T-helper 2 cell treated with Interferon-gamma antibody and Interleukin-4, amounts not matched to agents 5 μg/mL and 100 μg/mL, for 36 hours (primary cell): ENCODE data around the gene STK11.

Experiments
- DNase-seq: peaks from one replicate; pipeline ENCODE4 v3.0.0; 2021; ENCODE audit warnings: low spot score
- H3K27ac Mint-ChIP-seq: one replicate; pipeline ENCODE4 v1.8.0; 2021; ENCODE audit warnings: mild to moderate bottlenecking, mixed read lengths
- H3K27me3 Mint-ChIP-seq: one replicate; pipeline ENCODE4 v1.8.0; 2021; ENCODE audit warnings: low read depth, mixed read lengths
- H3K36me3 Mint-ChIP-seq: one replicate; pipeline ENCODE4 v1.8.0; 2021; ENCODE audit warnings: low read depth, mixed read lengths
- H3K4me1 Mint-ChIP-seq: one replicate; pipeline ENCODE4 v1.8.0; 2021; ENCODE audit warnings: low read depth, mixed read lengths
- H3K4me3 Mint-ChIP-seq: one replicate; pipeline ENCODE4 v1.8.0; 2022; ENCODE audit warnings: mild to moderate bottlenecking, moderate library complexity, mixed read lengths
- H3K9me3 Mint-ChIP-seq: one replicate; pipeline ENCODE4 v1.8.0; 2021; ENCODE audit warnings: mixed read lengths

Gene STK11

DNA sequence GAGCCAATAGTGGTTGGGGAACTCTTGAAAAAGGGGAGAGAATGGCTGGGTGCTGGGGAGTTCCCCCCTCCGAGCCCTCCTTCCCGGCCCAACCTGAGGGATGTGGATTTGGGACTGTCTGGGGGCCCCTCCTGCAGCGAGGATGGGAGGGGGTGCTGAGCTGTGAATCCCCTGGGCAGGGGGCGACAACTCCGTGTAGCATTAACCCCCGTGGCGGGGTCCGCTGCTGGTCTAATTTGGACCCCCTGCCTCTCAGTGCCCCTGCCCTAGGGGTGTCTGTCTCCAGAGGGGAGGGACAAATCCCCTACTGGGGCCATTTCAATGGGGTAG, 52.5 kb downstream of the STK11 start:
- H3K27ac Mint-ChIP-seq, result peak overlapping the region; percentile 75
- H3K4me1 Mint-ChIP-seq, result peaks cover 37% of the 10 kb centered on the region
- peaks cover 25% of the 10 kb centered on the region for H3K36me3 Mint-ChIP-seq
- DNase-seq, result no peak
- peak overlapping the region; percentile 56 for H3K4me3 Mint-ChIP-seq
- no peaks in the 10 kb centered on the region for H3K27me3 Mint-ChIP-seq
- no peaks in the 10 kb centered on the region for H3K9me3 Mint-ChIP-seq

DNA sequence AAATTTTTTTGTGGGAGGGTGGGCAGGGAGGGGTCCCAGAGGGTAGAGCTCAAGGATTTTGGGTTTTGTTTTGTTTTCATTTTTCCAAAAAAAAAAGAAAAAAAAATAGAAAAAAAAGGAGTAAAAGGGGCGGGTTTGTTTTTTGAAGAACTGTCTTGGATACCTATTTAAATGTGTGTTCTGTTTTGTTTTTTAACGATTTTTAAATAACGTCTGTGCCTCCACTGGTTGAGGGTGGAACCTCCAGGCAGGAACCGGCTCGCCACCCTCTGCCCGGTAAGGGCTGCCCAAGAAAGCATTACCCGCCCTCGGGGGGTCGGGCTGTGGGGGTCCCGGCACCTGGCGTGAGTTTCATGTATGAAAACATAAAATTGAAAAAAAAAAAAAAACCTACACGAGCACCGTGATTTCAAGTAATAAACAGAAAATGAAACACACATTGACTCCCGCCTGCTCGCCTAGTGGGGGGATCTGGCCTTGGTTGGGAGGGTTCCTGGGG, 53.2 kb downstream of the STK11 start:
- no peak for DNase-seq
- H3K9me3 Mint-ChIP-seq, result no peaks in the 10 kb centered on the region
- peak overlapping the region; percentile 88 for H3K4me3 Mint-ChIP-seq
- peaks cover 20% of the 10 kb centered on the region for H3K36me3 Mint-ChIP-seq
- H3K4me1 Mint-ChIP-seq, result peaks cover 34% of the 10 kb centered on the region
- no peaks in the 10 kb centered on the region for H3K27me3 Mint-ChIP-seq
- peak overlapping the region; percentile 96 for H3K27ac Mint-ChIP-seq

DNA sequence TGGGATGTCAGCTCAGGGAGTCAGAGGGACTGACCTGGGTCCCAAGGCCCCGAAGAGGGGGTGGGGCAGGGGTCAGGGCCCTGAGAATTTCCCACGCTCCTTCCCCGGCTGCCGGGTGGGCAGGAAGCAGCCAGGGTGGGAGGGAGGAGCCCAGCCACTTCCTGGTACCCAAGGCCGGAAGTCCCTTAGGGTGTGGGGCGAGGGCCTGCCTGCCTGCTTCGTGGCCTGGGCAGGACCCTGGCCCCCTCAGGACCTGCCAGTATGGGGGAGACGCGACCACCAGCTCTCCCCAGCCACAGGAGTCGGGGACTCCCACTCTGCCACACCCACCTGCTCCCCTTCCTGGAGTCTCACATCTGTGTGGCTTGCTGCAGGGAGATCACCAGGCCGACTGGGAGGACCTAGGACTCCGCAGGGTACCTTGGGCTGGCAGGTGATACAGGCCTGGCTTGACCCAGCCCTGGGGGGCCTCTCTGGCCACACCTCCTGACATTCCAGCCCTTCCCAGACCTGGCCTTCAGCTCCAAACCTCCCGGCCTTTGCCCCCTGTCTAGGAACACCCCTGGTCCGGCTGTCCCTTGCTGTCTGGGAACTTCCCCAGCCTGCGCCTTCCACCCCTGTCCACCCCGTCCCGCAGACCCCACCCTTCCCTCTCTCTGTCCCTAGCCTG, 53.8 kb downstream of the STK11 start:
- peaks cover 20% of the 10 kb centered on the region for H3K36me3 Mint-ChIP-seq
- peak overlapping the region; percentile 88 for H3K4me3 Mint-ChIP-seq
- H3K27me3 Mint-ChIP-seq, result no peaks in the 10 kb centered on the region
- DNase-seq, result peak; percentile 77
- peaks cover 34% of the 10 kb centered on the region for H3K4me1 Mint-ChIP-seq
- no peaks in the 10 kb centered on the region for H3K9me3 Mint-ChIP-seq
- peak overlapping the region; percentile 96 for H3K27ac Mint-ChIP-seq

DNA sequence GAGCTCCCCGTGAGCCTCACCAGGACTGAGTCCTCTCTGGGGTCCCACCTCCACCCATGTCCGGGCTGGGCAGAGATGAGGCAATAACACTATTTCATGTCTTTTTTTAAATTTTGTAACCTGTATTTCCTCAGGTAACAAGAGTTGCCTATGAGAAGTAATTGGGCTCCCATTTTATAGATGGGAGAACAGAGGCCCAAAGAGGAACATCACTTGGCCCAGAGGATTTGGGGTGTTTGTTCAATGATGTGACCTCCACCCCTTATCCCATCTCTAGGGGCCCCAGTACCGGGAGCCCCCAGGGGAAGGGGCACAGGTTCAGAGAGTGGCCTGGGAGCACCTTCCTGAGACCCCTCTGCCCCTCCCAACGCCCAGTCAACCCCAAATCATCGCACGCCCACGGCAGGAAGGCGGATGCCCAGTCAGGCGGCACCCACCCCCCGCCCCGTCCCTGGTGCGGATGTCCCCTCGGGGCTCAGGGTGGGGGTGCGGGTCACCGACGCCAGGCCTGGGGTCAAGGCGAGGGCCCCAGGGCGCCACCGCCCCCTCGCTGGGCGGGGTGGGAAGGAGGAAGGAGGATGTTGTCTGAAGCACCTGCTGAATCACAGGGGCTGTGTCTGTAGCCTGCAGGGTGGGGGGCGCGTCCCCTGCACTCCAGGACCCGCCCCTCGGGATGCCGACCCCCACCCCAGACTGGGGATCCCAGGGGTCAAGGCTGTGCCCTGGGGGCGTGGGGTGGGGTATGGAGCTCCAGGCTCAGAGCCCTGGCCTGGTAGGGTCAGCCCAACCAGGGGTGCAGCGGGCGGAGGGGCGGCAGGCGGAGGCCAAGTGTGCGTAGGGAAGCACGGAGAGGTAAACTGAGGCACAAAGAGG, 54.5 kb downstream of the STK11 start:
- peaks cover 35% of the 10 kb centered on the region for H3K4me1 Mint-ChIP-seq
- no peaks in the 10 kb centered on the region for H3K27me3 Mint-ChIP-seq
- DNase-seq, result peak; percentile 69
- peak overlapping the region; percentile 96 for H3K27ac Mint-ChIP-seq
- H3K4me3 Mint-ChIP-seq, result peak overlapping the region; percentile 88
- peaks cover 14% of the 10 kb centered on the region for H3K36me3 Mint-ChIP-seq
- no peaks in the 10 kb centered on the region for H3K9me3 Mint-ChIP-seq

DNA sequence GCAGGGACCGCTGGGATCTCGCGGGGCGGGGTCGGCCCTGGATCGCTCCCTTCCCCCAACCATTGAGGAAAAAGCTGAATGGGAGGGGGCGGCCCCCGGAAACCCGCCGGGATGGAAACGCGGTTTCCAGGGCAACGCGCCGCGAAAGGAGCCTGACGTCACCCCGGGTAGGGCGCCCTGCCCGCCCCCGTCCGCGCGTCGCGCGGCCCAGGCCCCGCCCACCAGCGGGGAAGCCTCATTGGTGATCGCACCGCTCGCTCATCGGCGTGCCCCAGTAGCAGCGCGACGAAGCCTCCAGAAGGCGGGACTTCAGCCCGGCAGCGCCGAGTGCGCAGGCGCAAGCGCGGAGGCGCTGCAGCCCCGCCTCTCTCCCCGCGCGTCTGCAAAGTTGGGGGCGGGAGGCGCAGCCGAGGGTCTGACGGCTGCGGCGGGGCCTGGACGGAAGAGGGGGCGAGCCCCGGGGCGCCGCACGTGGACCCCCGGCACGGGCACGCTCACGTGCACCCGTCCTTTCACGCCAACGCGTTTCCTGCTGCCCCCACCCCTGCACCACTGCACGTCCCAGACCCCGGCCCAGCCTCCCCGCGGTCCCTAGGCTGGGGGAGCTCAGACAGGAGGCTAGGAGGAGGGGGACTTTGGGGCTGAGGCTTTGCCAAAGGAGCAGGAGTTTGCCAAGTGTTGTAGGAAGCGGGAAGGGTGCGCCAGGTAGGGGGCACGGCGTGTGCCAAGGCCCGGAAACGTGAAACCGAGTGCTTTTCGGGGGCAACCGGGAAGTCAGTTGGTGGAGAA, 55.4 kb downstream of the STK11 start:
- peak; percentile 96 for DNase-seq
- peak overlapping the region; percentile 89 for H3K4me3 Mint-ChIP-seq
- H3K27ac Mint-ChIP-seq, result peak overlapping the region; percentile 96
- H3K4me1 Mint-ChIP-seq, result peaks cover 41% of the 10 kb centered on the region
- no peaks in the 10 kb centered on the region for H3K27me3 Mint-ChIP-seq
- peaks cover 13% of the 10 kb centered on the region for H3K36me3 Mint-ChIP-seq
- no peaks in the 10 kb centered on the region for H3K9me3 Mint-ChIP-seq

DNA sequence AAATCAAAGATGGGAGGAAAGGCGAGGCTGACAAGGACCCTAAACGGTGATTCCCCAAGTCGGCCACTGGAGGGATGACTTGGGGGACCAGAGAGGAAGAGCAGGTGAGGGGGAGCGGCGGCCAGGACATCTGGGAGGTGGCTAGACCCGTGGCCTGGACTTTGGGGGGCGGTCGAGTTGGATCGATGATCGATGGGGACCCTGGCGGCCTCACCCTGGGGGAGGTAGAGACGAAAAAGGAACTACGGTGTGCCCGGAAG, 55.9 kb downstream of the STK11 start:
- Mint-ChIP-seq H3K4me1 (peaks cover 42% of the 10 kb centered on the region), H3K27me3 (no peaks in the 10 kb centered on the region), H3K27ac (peak overlapping the region; percentile 90), H3K9me3 (no peaks in the 10 kb centered on the region), H3K4me3 (peak overlapping the region; percentile 89), H3K36me3 (peaks cover 13% of the 10 kb centered on the region)
- DNase-seq, result no peak

DNA sequence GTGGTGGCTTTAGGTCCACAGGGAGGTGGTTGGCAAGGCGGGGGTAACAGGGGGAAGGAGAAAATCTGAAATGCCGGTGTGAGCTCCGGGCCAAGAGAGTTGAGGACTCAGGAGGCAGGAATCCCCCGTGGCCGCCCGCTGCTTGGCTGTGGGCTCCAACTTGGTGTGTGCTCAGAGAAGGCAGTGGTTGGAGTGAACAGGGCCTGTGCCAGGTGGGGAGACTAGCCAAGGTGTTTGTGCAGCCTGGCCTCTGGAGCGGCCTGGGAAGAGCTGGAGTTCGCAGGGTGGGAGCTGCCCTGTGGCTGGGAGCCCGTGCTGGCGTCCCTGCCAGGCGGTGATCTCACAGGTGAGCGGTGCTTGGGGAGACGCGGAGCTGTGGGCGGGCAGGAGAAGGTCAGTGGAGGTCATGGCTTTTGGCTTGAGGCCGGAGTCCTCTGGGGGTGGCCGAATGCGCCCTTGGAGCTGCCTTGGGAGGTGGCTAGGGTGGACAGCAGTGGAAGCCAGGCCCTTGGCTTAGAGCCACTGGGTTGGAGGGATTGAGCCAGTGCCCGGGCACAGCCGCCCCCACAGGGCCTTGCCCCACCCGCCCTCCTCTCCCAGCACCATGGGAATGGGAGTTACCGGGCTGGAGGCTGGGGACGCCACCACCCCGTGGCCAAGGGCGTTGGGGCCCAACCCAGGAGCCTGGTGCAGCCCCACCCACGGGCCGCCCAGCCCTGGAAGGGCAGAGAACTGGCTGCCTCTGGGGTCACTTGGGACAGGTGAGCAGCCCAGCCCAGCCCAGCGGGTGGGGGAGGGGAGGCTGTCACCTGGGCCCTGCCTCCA, 56.4 kb downstream of the STK11 start:
- peak overlapping the region; percentile 90 for H3K27ac Mint-ChIP-seq

DNA sequence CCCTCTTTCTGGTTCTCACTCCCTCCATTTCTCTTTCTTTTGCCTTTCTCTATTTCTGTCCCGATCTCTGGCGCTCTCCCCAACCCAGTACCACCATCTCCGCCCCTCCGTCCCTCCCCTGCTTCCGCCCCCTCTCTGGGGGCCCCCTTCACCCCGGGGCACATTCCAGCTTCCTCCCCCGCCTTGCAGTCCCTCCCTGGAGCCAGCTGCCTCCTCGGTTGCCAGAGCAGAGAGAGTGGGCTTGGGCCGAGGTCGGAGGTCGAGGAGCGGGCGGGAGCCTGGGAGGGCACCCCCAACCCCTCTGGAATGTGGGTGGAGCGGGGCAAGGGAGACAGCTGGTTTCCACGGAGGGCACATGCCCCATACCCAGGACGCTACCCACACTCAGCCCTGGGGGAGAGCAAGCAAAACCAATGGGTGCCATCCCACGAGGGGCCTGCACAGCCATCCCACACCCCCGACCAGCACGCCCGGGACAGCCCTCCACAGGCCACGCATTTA, 57.1 kb downstream of the STK11 start:
- H3K9me3 Mint-ChIP-seq, result no peaks in the 10 kb centered on the region
- DNase-seq, result no peak
- H3K27ac Mint-ChIP-seq, result no peak overlapping the region
- H3K36me3 Mint-ChIP-seq, result peaks cover 9% of the 10 kb centered on the region
- H3K4me1 Mint-ChIP-seq, result peaks cover 41% of the 10 kb centered on the region
- peaks cover 3% of the 10 kb centered on the region for H3K27me3 Mint-ChIP-seq
- H3K4me3 Mint-ChIP-seq, result no peak overlapping the region

More for the DNA sequence above, 56.4 kb downstream of the STK11 start:
- H3K9me3 Mint-ChIP-seq, result no peaks in the 10 kb centered on the region
- H3K27me3 Mint-ChIP-seq, result no peaks in the 10 kb centered on the region
- DNase-seq, result no peak
- H3K4me1 Mint-ChIP-seq, result peaks cover 42% of the 10 kb centered on the region
- peak overlapping the region; percentile 89 for H3K4me3 Mint-ChIP-seq
- H3K36me3 Mint-ChIP-seq, result peaks cover 13% of the 10 kb centered on the region

DNA sequence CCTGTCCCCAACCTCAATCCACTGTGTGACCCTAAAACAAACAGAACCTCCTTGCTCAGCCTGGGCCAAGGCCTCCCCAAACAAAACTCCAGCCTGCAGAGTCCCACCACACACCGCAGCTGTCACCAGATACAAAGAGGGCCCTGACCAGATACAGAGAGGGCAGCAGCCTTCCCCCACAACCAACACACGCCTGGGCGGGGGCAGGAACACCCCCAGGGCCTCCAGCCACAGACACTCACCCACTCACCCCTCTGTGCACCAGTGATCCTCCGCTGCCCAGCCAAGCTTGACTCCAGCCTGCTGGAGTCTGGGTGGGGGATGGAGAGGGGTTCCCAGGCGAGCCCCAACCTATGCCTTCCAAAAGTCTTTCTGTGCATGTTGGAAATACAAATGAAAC, 57.6 kb downstream of the STK11 start:
- H3K4me1 Mint-ChIP-seq, result peaks cover 38% of the 10 kb centered on the region
- no peaks in the 10 kb centered on the region for H3K9me3 Mint-ChIP-seq
- H3K27ac Mint-ChIP-seq, result peak overlapping the region; percentile 31
- H3K4me3 Mint-ChIP-seq, result peak overlapping the region; percentile 43
- H3K36me3 Mint-ChIP-seq, result peaks cover 7% of the 10 kb centered on the region
- peaks cover 3% of the 10 kb centered on the region for H3K27me3 Mint-ChIP-seq
- no peak for DNase-seq

DNA sequence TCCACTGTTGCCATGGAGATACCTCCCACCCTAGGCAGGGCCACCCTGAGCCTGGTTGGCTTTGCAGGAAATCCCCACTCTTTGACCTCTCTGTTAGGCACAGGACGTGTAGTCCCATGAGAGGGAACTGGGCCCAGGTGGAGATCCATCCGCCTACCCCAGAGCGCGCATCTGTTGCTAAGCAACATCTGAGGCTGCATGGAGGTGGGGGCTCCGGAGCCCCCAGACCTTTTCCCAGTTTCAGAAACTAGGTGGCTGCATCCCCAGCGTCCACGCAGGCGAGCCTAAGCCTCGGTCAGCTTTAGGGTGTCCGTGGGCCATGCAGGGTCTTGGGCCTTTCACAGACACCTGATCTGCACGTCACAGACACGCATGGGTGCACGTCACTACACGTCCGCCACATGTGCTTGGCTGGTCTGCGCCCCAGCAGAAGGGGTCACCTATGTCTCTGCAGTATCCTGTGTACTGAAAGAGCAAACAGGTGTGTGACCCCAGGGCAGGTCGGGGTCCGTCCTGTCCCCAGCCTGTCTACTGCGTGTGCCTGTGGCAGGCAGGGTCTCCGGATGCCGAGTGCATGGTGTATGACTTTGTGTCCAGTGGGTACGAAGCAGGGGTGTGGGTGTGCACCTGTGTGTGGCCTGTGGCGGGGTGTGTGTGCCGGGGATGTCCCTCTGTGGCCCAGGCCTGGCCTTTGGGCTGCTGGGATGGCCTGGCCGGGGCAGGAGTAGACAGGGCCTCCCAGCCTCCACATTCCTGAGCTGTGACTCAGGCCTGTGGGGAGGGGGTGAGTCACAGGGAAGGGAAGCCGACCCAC, 59.4 kb downstream of the STK11 start:
- peak overlapping the region; percentile 49 for H3K27ac Mint-ChIP-seq
- H3K4me1 Mint-ChIP-seq, result peaks cover 31% of the 10 kb centered on the region
- H3K36me3 Mint-ChIP-seq, result peaks cover 3% of the 10 kb centered on the region
- no peak for DNase-seq
- H3K27me3 Mint-ChIP-seq, result peaks cover 3% of the 10 kb centered on the region
- H3K4me3 Mint-ChIP-seq, result peak overlapping the region; percentile 55
- no peaks in the 10 kb centered on the region for H3K9me3 Mint-ChIP-seq

DNA sequence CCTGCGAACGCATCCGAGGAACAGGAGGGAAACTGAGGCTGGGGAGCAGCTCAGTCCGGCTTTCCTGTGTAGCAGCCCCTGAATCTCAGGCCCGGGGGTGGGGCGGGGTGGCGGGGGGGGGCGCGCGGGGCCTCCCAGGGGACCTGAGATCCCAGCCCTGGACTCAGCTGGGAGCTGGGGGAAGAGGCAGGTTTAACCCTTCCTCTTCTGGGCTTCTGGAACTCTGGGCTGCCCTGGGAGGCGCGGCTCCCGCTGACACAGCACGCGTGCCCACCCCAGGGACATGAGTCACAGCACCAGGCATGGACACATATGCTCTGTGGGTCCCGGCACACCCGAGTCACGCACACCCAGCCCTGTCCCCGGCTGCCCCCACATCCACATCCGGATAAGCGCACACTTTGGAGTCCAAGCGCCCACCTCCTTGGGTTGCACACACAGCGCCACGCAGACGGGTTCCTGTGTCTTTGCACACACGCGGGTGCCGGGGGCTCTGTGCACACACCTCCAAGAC, 60.1 kb downstream of the STK11 start:
- DNase-seq, result peak; percentile 52
- H3K27ac Mint-ChIP-seq, result no peak overlapping the region
- peaks cover 10% of the 10 kb centered on the region for H3K36me3 Mint-ChIP-seq
- peaks cover 3% of the 10 kb centered on the region for H3K27me3 Mint-ChIP-seq
- H3K4me1 Mint-ChIP-seq, result peaks cover 34% of the 10 kb centered on the region
- H3K4me3 Mint-ChIP-seq, result peak overlapping the region; percentile 57
- H3K9me3 Mint-ChIP-seq, result no peaks in the 10 kb centered on the region

DNA sequence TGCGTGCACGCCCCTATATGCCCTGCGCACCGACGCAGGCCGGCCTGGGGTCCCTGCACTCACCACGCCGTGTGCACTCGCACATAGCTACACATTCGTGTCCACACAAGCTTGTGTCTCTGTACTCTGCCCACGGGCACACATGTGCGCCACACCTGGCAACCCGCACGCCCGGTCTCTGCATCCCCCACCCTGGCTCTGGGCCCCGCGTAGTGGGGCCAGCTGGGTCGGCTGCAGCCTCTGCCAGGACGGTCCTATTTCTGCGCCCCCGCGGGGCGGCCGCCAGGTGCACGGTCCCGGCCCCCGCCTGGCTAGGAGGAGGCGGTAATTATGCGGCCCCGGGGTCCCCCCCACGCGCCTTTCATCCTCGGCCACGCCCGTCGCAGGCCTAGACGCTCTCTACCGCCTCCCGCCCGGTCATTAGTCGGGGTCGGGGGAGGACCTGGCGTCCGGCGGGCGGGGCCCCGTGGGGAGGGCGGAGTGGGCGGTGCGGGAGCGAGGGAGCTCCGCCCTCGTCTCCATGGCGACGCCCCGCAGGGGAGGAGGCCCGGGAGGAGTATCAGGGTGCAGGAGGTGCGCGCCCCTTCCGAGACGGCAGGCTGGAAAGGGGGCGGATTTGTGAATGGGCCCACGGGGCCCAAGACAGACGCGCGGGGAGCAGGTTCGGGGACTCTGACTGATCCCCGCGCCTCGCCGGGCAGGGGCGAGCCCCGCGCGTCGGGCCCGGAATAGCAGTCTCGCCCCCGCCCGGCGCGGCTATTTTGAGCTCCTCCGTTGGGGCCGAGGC, 60.7 kb downstream of the STK11 start:
- Mint-ChIP-seq H3K36me3 (peaks cover 16% of the 10 kb centered on the region), H3K4me3 (peak overlapping the region; percentile 57), H3K4me1 (peaks cover 38% of the 10 kb centered on the region), H3K9me3 (no peaks in the 10 kb centered on the region), H3K27ac (no peak overlapping the region), H3K27me3 (peaks cover 3% of the 10 kb centered on the region)
- DNase-seq, result peak; percentile 89
